ENCODE data around the gene HOXD9. TPM values are rescaled to one million over a fixed set of nuclear protein-coding genes. Genes with fewer than 3 reads are reported as not detected.

The HOXD9 gene
- total RNA-seq, 2 experiments from 2014 or later = not detected

- no peak overlapping the region for H3K27ac Mint-ChIP-seq
- intact Hi-C loops (cut with DNase I, micrococcal nuclease) = no loop called here
- ChIA-PET POLR2A (no interaction called here), CTCF (no interaction called here)
- H3K4me3 ChIP-seq (ENCODE audit: low read length) = no peak overlapping the region
- H3K27me3 ChIP-seq (ENCODE audit: control insufficient read depth in 1 of 2, insufficient read depth in 2 of 2, low read length in 2 of 2) = peaks cover 81 to 99% of the 10 kb centered on the region in 2 experiments
- ATAC-seq (ENCODE audit: poor library complexity) = no peak
- peaks cover 33% of the 10 kb centered on the region for H3K4me1 ChIP-seq (ENCODE audit: insufficient read depth, low read length)
- H3K4me1 Mint-ChIP-seq (ENCODE audit: low read depth) = peaks cover 32% of the 10 kb centered on the region
- peaks cover 93% of the 10 kb centered on the region for H3K27me3 Mint-ChIP-seq
- no peak for TF ChIP-seq CTCF (IDR thresholded peaks at IDR 0.05)
- no peak overlapping the region for H3K27ac ChIP-seq (ENCODE audit: low read depth in 1 of 2, low read length in 2 of 2)
- H3K9me3 Mint-ChIP-seq = no peaks in the 10 kb centered on the region
- peaks cover 5% of the 10 kb centered on the region for H3K36me3 Mint-ChIP-seq (ENCODE audit: low read depth)
- peaks cover 0 to 79% of the 10 kb centered on the region in 2 experiments for H3K9me3 ChIP-seq (ENCODE audit: control insufficient read depth in 1 of 2, insufficient read depth in 1 of 2, low read length in 2 of 2)
- no peak for DNase-seq
- H3K36me3 ChIP-seq (ENCODE audit: insufficient read depth, low read length) = no peaks in the 10 kb centered on the region
- H3K4me3 Mint-ChIP-seq = no peak overlapping the region
Measured at GRCh38 chr2:176160251-176160985, 37.9 kb downstream of the HOXD9 start.

GRCh38 chr2:176160986-176161824, 38.7 kb downstream of the HOXD9 start:
- peaks cover 35% of the 10 kb centered on the region for H3K4me1 ChIP-seq (ENCODE audit: insufficient read depth, low read length)
- peaks cover 86 to 99% of the 10 kb centered on the region in 2 experiments for H3K27me3 ChIP-seq (ENCODE audit: control insufficient read depth in 1 of 2, insufficient read depth in 2 of 2, low read length in 2 of 2)
- CTCF ChIA-PET = no interaction called here
- peaks cover 0 to 78% of the 10 kb centered on the region in 2 experiments for H3K9me3 ChIP-seq (ENCODE audit: control insufficient read depth in 1 of 2, insufficient read depth in 1 of 2, low read length in 2 of 2)
- Mint-ChIP-seq H3K4me1 (ENCODE audit: low read depth) (peaks cover 32% of the 10 kb centered on the region), H3K9me3 (no peaks in the 10 kb centered on the region), H3K4me3 (no peak overlapping the region), H3K36me3 (ENCODE audit: low read depth) (peaks cover 5% of the 10 kb centered on the region), H3K27ac (no peak overlapping the region), H3K27me3 (peaks cover 93% of the 10 kb centered on the region)
- POLR2A ChIA-PET = no interaction called here
- DNase-seq (no peak), ATAC-seq (ENCODE audit: poor library complexity) (no peak)
- no peak for TF ChIP-seq CTCF (IDR thresholded peaks at IDR 0.05)
- no peak overlapping the region for H3K27ac ChIP-seq (ENCODE audit: low read depth in 1 of 2, low read length in 2 of 2)
- no peak overlapping the region for H3K4me3 ChIP-seq (ENCODE audit: low read length)
- H3K36me3 ChIP-seq (ENCODE audit: insufficient read depth, low read length) = no peaks in the 10 kb centered on the region
- intact Hi-C loops (cut with DNase I, micrococcal nuclease) = no loop called here

GRCh38 chr2:176161825-176162626, 39.5 kb downstream of the HOXD9 start:
- no peaks in the 10 kb centered on the region for H3K36me3 ChIP-seq (ENCODE audit: insufficient read depth, low read length)
- H3K4me1 Mint-ChIP-seq (ENCODE audit: low read depth) = peaks cover 28% of the 10 kb centered on the region
- no peak overlapping the region for H3K27ac Mint-ChIP-seq
- peaks cover 35% of the 10 kb centered on the region for H3K4me1 ChIP-seq (ENCODE audit: insufficient read depth, low read length)
- peaks cover 95% of the 10 kb centered on the region for H3K27me3 Mint-ChIP-seq
- intact Hi-C loops (cut with DNase I, micrococcal nuclease) = no loop called here
- DNase-seq (no peak), ATAC-seq (ENCODE audit: poor library complexity) (no peak)
- peaks cover 0 to 72% of the 10 kb centered on the region in 2 experiments for H3K9me3 ChIP-seq (ENCODE audit: control insufficient read depth in 1 of 2, insufficient read depth in 1 of 2, low read length in 2 of 2)
- no peaks in the 10 kb centered on the region for H3K9me3 Mint-ChIP-seq
- no peak for TF ChIP-seq CTCF (IDR thresholded peaks at IDR 0.05)
- no peak overlapping the region for H3K4me3 ChIP-seq (ENCODE audit: low read length)
- no peak overlapping the region for H3K27ac ChIP-seq (ENCODE audit: low read depth in 1 of 2, low read length in 2 of 2)
- CTCF ChIA-PET = no interaction called here
- H3K27me3 ChIP-seq (ENCODE audit: control insufficient read depth in 1 of 2, insufficient read depth in 2 of 2, low read length in 2 of 2) = peaks cover 85 to 99% of the 10 kb centered on the region in 2 experiments
- H3K4me3 Mint-ChIP-seq = no peak overlapping the region
- POLR2A ChIA-PET = no interaction called here
- H3K36me3 Mint-ChIP-seq (ENCODE audit: low read depth) = peaks cover 5% of the 10 kb centered on the region

Data from CD4-positive, alpha-beta T cell (primary cell).